ENCODE data around the gene ATP9B. TPM values are rescaled to one million over a fixed set of nuclear protein-coding genes. Genes with fewer than 3 reads are reported as not detected.

Gene ATP9B
- polyA plus RNA-seq, 1 donor, result 20.2 TPM

- DNase-seq (ENCODE audit: low read depth), result no peak
These were observed 341.8 kb downstream of the ATP9B start for GRCh38 chr18:79410731-79411613.

GRCh38 chr18:79411614-79412526, 342.7 kb downstream of the ATP9B start:
- DNase-seq (ENCODE audit: low read depth), result no peak

- no peak for DNase-seq (ENCODE audit: low read depth)
These were observed 343.8 kb downstream of the ATP9B start for GRCh38 chr18:79413025-79413424.

- no peak for DNase-seq (ENCODE audit: low read depth)
These were observed 344.2 kb downstream of the ATP9B start for GRCh38 chr18:79413426-79413825.

- no peak for DNase-seq (ENCODE audit: low read depth)
These were observed 344.7 kb downstream of the ATP9B start for GRCh38 chr18:79413901-79414300.

GRCh38 chr18:79416022-79416676, 347.0 kb downstream of the ATP9B start:
- DNase-seq (ENCODE audit: low read depth), result no peak

- no peak for DNase-seq (ENCODE audit: low read depth)
These were observed 347.5 kb downstream of the ATP9B start for GRCh38 chr18:79416677-79417052.

- no peak for DNase-seq (ENCODE audit: low read depth)
These were observed 349.0 kb downstream of the ATP9B start for GRCh38 chr18:79418236-79418635.

- DNase-seq (ENCODE audit: low read depth), result no peak
These were observed 349.4 kb downstream of the ATP9B start for GRCh38 chr18:79418642-79419041.

- no peak for DNase-seq (ENCODE audit: low read depth)
These were observed 351.0 kb downstream of the ATP9B start for GRCh38 chr18:79420033-79420745.

GRCh38 chr18:79421275-79421857, 352.2 kb downstream of the ATP9B start:
- no peak for DNase-seq (ENCODE audit: low read depth)

GRCh38 chr18:79422022-79422782, 353.0 kb downstream of the ATP9B start:
- DNase-seq (ENCODE audit: low read depth), result no peak

- no peak for DNase-seq (ENCODE audit: low read depth)
These were observed 353.6 kb downstream of the ATP9B start for GRCh38 chr18:79422783-79423165.

GRCh38 chr18:79423211-79424007, 354.2 kb downstream of the ATP9B start:
- no peak for DNase-seq (ENCODE audit: low read depth)

GRCh38 chr18:79424008-79424565, 354.9 kb downstream of the ATP9B start:
- no peak for DNase-seq (ENCODE audit: low read depth)

GRCh38 chr18:79424880-79425568, 355.8 kb downstream of the ATP9B start:
- DNase-seq (ENCODE audit: low read depth), result no peak

GRCh38 chr18:79425569-79425886, 356.3 kb downstream of the ATP9B start:
- DNase-seq (ENCODE audit: low read depth), result no peak

Data from forelimb muscle (tissue), 1 donor.